GM23338 (cell line): ENCODE data around the gene IGF2R. TPM values are rescaled to one million over a fixed set of nuclear protein-coding genes. Genes with fewer than 3 reads are reported as not detected.

Source experiments
- ATAC-seq: fragments of 200-7000 bp; cut with Tn5 transposase; 3 replicates; pipeline ENCODE4 v1.9.1; 2020
- DNase-seq: peaks from one replicate; pipeline ENCODE4 v3.0.0-alpha.2; 2015; ENCODE audit warnings: low spot score
- H2AFZ ChIP-seq: fragments of 200-600 bp; sonication (generic); 2 replicates; pipeline ENCODE4 v1.8.0; 2016; ENCODE audit warnings: antibody characterized with exemption, mild to moderate bottlenecking, moderate library complexity
- H3F3A ChIP-seq: fragments of 200-600 bp; sonication (generic); replicated peaks from 2 replicates; pipeline ENCODE4 v1.8.0; 2017; ENCODE audit warnings: antibody characterized with exemption, mixed run types, low read depth
- H3K27ac ChIP-seq: fragments of 200-600 bp; sonication (generic); 2 replicates; pipeline ENCODE4 v1.6.1; 2016; ENCODE audit warnings: low read depth
- H3K27me3 ChIP-seq: fragments of 200-600 bp; sonication (generic); 2 replicates; pipeline ENCODE4 v1.8.0; 2016; ENCODE audit warnings: mild to moderate bottlenecking, mixed run types, moderate library complexity; ENCODE audit not compliant: insufficient read depth
- H3K36me3 ChIP-seq: fragments of 200-600 bp; sonication (generic); 2 replicates; pipeline ENCODE4 v1.8.0; 2016; ENCODE audit warnings: mild to moderate bottlenecking; ENCODE audit not compliant: insufficient read depth
- H3K4me1 ChIP-seq: fragments of 200-600 bp; sonication (generic); 2 replicates; pipeline ENCODE4 v1.8.0; 2016; ENCODE audit warnings: mild to moderate bottlenecking, moderate library complexity; ENCODE audit not compliant: insufficient read depth
- H3K4me2 ChIP-seq: fragments of 200-600 bp; sonication (generic); 2 replicates; pipeline ENCODE4 v1.7.1; 2017; ENCODE audit warnings: mixed run types
- H3K4me3 ChIP-seq: fragments of 200-600 bp; sonication (generic); 2 replicates; pipeline ENCODE4 v1.6.1; 2016; ENCODE audit warnings: mixed run types
- H3K79me2 ChIP-seq: fragments of 200-600 bp; sonication (generic); replicated peaks from 2 replicates; pipeline ENCODE4 v1.8.0; 2017; ENCODE audit warnings: mild to moderate bottlenecking; ENCODE audit not compliant: insufficient read depth
- H3K9me2 ChIP-seq: fragments of 200-600 bp; sonication (generic); 2 replicates; pipeline ENCODE4 v1.8.0; 2017; ENCODE audit not compliant: insufficient read depth
- H4K20me1 ChIP-seq: fragments of 200-600 bp; sonication (generic); replicated peaks from 2 replicates; pipeline ENCODE4 v1.8.0; 2017; ENCODE audit warnings: mild to moderate bottlenecking; ENCODE audit not compliant: insufficient read depth
- H3K27ac Mint-ChIP-seq: 2 replicates; pipeline ENCODE4 v1.8.0; 2020; ENCODE audit warnings: inconsistent platforms, mild to moderate bottlenecking, moderate library complexity, mixed read lengths
- H3K27me3 Mint-ChIP-seq: 3 replicates; pipeline ENCODE4 v1.8.0; 2022; ENCODE audit warnings: low read depth, mild to moderate bottlenecking, moderate library complexity, mixed read lengths, inconsistent platforms; ENCODE audit not compliant: insufficient read depth, poor library complexity
- H3K36me3 Mint-ChIP-seq: 3 replicates; pipeline ENCODE4 v1.8.0; 2021; ENCODE audit warnings: low read depth, mild to moderate bottlenecking, inconsistent platforms, moderate library complexity, mixed read lengths
- H3K4me1 Mint-ChIP-seq: 3 replicates; pipeline ENCODE4 v1.8.0; 2020; ENCODE audit warnings: mild to moderate bottlenecking, inconsistent platforms, mixed read lengths
- H3K4me3 Mint-ChIP-seq: 3 replicates; pipeline ENCODE4 v1.8.0; 2021; ENCODE audit warnings: moderate library complexity, mild to moderate bottlenecking, inconsistent platforms, mixed read lengths
- H3K9me3 Mint-ChIP-seq: 3 replicates; pipeline ENCODE4 v1.8.0; 2020; ENCODE audit warnings: moderate library complexity, mild to moderate bottlenecking, inconsistent platforms, mixed read lengths
- CREB1 ChIP-seq: fragments of 250-450 bp; sonication (Bioruptor Pico); IDR thresholded peaks from 2 replicates; pipeline ENCODE4 v1.5.0; 2020; ENCODE audit warnings: low read depth, mild to moderate bottlenecking, moderate library complexity
- EZH2 ChIP-seq: fragments of 200-600 bp; sonication (generic); IDR thresholded peaks from one replicate; pipeline ENCODE4 v1.8.0; 2017; ENCODE audit warnings: antibody characterized with exemption, mild to moderate bottlenecking, low read depth; ENCODE audit not compliant: unreplicated experiment
- EZH2phosphoT487 ChIP-seq: fragments of 200-600 bp; sonication (generic); IDR thresholded peaks from one replicate; pipeline ENCODE4 v1.8.1; 2018; ENCODE audit warnings: antibody characterized with exemption; ENCODE audit not compliant: unreplicated experiment
- JUNB ChIP-seq: IDR thresholded peaks from one replicate; pipeline ENCODE4 v1.6.1; 2016; ENCODE audit warnings: antibody characterized with exemption; ENCODE audit not compliant: unreplicated experiment
- NANOG ChIP-seq: IDR thresholded peaks from 2 replicates; pipeline ENCODE4 v1.6.1; 2016; ENCODE audit warnings: antibody characterized with exemption, borderline replicate concordance
- POLR2AphosphoS5 ChIP-seq: IDR thresholded peaks from 2 replicates; pipeline ENCODE4 v1.6.1; 2016; ENCODE audit warnings: antibody characterized with exemption, low read depth
- STAT1 ChIP-seq: IDR thresholded peaks from one replicate; pipeline ENCODE4 v1.6.1; 2016; ENCODE audit warnings: antibody characterized with exemption; ENCODE audit not compliant: unreplicated experiment
- ZNF114 ChIP-seq: fragments of 250-450 bp; sonication (Bioruptor Pico); IDR thresholded peaks from 2 replicates; pipeline ENCODE4 v1.5.0; 2020; ENCODE audit warnings: mild to moderate bottlenecking, moderate library complexity
- ZNF331 ChIP-seq: fragments of 250-450 bp; sonication (Bioruptor Pico); IDR thresholded peaks from 2 replicates; pipeline ENCODE4 v1.5.0; 2020; ENCODE audit warnings: low read depth, mild to moderate bottlenecking, moderate library complexity
- polyA plus RNA-seq: library from polyadenylated mRNA; unstranded; fragments of >200 nt; fragmentation: Nextera tagmentation; extraction: Ambion mirVana; gene quantifications from 2 replicates; pipeline ENCODE4 v1.2.1, GENCODE V29; 2016
- total RNA-seq: library from RNA; depleted of rRNA; stranded (reverse); fragments of >200 nt; shearing (Covaris generic); gene quantifications from 2 replicates; pipeline ENCODE4 v1.2.3, GENCODE V29; 2014
- TF ChIP-seq, protein P1 (sequence below): IDR thresholded peaks from 2 replicates; pipeline ENCODE4 v1.6.1; 2016; ENCODE audit warnings: antibody characterized with exemption
- TF ChIP-seq, protein P2 (sequence below): fragments of 250-450 bp; sonication (Bioruptor Pico); IDR thresholded peaks from 2 replicates; pipeline ENCODE4 v1.5.0; 2020; ENCODE audit warnings: mild to moderate bottlenecking, moderate library complexity
- TF ChIP-seq, protein P3 (sequence below), 2 experiments: fragments of 200-600 bp in 1 of 2; sonication (generic) in 1 of 2; conservative IDR thresholded peaks; 2 replicates each; pipeline versions ENCODE4 v1.5.1 to v1.6.1; 2016 to 2017; ENCODE audit warnings: antibody characterized with exemption in 2 of 2, low read depth in 2 of 2, mild to moderate bottlenecking in 2 of 2, moderate library complexity in 1 of 2
- TF ChIP-seq, protein P4 (sequence below): IDR thresholded peaks from one replicate; pipeline ENCODE4 v1.6.1; 2018; ENCODE audit warnings: antibody characterized with exemption; ENCODE audit not compliant: unreplicated experiment

IGF2R gene
- total and polyA plus RNA-seq, 2 experiments from 2014 or later = 12.5 to 76.4 TPM

DNA sequence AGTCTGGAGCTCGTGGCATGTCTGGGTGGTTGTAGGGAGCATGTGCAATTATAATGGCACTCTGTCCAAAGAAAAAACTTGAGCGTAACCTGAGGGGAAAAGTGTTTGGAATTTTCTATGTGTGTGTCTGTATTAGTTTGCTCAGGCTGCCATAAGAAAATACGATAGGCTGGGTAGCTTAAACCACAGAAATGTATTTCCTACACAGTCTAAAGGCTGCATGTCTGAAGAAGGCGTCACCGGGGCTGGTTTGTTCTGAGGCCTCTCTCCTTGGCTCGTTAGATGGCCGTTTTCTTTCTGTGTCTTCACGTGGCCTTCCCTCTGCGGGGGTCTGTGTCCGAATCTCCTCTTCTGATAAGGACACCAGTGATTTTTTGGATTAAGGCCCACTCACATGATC is 59.0 kb downstream of the IGF2R start:
- Mint-ChIP-seq H3K36me3 (peaks cover 61% of the 10 kb centered on the region), H3K4me1 (no peaks in the 10 kb centered on the region), H3K27ac (no peak overlapping the region), H3K4me3 (no peak overlapping the region), H3K27me3 (peaks cover 1% of the 10 kb centered on the region), H3K9me3 (no peaks in the 10 kb centered on the region; the same call in 2 of the 3 replicates)
- ATAC-seq = no peak
- H3K27me3 ChIP-seq = no peaks in the 10 kb centered on the region
- H3K4me3 ChIP-seq = no peak overlapping the region
- peaks cover 10% of the 10 kb centered on the region for H3K36me3 ChIP-seq
- no peaks in the 10 kb centered on the region for H3K9me2 ChIP-seq
- DNase-seq = no peak
- H3K4me2 ChIP-seq = no peak overlapping the region
- no peaks in the 10 kb centered on the region for H3F3A ChIP-seq
- H3K4me1 ChIP-seq = no peaks in the 10 kb centered on the region
- no peak overlapping the region for H2AFZ ChIP-seq
- peaks cover 21% of the 10 kb centered on the region for H4K20me1 ChIP-seq
- H3K27ac ChIP-seq = no peak overlapping the region
- TF ChIP-seq, protein P1, sequence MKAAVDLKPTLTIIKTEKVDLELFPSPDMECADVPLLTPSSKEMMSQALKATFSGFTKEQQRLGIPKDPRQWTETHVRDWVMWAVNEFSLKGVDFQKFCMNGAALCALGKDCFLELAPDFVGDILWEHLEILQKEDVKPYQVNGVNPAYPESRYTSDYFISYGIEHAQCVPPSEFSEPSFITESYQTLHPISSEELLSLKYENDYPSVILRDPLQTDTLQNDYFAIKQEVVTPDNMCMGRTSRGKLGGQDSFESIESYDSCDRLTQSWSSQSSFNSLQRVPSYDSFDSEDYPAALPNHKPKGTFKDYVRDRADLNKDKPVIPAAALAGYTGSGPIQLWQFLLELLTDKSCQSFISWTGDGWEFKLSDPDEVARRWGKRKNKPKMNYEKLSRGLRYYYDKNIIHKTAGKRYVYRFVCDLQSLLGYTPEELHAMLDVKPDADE = no peak
- TF ChIP-seq ZNF331 (CRISPR knock-in tag) (no peak), EZH2 (no peak), STAT1 (no peak), ZNF114 (CRISPR knock-in tag) (no peak), JUNB (no peak), POLR2AphosphoS5 (no peak), EZH2phosphoT487 (no peak), NANOG (no peak), CREB1 (CRISPR knock-in tag) (no peak)
- TF ChIP-seq, protein P2, sequence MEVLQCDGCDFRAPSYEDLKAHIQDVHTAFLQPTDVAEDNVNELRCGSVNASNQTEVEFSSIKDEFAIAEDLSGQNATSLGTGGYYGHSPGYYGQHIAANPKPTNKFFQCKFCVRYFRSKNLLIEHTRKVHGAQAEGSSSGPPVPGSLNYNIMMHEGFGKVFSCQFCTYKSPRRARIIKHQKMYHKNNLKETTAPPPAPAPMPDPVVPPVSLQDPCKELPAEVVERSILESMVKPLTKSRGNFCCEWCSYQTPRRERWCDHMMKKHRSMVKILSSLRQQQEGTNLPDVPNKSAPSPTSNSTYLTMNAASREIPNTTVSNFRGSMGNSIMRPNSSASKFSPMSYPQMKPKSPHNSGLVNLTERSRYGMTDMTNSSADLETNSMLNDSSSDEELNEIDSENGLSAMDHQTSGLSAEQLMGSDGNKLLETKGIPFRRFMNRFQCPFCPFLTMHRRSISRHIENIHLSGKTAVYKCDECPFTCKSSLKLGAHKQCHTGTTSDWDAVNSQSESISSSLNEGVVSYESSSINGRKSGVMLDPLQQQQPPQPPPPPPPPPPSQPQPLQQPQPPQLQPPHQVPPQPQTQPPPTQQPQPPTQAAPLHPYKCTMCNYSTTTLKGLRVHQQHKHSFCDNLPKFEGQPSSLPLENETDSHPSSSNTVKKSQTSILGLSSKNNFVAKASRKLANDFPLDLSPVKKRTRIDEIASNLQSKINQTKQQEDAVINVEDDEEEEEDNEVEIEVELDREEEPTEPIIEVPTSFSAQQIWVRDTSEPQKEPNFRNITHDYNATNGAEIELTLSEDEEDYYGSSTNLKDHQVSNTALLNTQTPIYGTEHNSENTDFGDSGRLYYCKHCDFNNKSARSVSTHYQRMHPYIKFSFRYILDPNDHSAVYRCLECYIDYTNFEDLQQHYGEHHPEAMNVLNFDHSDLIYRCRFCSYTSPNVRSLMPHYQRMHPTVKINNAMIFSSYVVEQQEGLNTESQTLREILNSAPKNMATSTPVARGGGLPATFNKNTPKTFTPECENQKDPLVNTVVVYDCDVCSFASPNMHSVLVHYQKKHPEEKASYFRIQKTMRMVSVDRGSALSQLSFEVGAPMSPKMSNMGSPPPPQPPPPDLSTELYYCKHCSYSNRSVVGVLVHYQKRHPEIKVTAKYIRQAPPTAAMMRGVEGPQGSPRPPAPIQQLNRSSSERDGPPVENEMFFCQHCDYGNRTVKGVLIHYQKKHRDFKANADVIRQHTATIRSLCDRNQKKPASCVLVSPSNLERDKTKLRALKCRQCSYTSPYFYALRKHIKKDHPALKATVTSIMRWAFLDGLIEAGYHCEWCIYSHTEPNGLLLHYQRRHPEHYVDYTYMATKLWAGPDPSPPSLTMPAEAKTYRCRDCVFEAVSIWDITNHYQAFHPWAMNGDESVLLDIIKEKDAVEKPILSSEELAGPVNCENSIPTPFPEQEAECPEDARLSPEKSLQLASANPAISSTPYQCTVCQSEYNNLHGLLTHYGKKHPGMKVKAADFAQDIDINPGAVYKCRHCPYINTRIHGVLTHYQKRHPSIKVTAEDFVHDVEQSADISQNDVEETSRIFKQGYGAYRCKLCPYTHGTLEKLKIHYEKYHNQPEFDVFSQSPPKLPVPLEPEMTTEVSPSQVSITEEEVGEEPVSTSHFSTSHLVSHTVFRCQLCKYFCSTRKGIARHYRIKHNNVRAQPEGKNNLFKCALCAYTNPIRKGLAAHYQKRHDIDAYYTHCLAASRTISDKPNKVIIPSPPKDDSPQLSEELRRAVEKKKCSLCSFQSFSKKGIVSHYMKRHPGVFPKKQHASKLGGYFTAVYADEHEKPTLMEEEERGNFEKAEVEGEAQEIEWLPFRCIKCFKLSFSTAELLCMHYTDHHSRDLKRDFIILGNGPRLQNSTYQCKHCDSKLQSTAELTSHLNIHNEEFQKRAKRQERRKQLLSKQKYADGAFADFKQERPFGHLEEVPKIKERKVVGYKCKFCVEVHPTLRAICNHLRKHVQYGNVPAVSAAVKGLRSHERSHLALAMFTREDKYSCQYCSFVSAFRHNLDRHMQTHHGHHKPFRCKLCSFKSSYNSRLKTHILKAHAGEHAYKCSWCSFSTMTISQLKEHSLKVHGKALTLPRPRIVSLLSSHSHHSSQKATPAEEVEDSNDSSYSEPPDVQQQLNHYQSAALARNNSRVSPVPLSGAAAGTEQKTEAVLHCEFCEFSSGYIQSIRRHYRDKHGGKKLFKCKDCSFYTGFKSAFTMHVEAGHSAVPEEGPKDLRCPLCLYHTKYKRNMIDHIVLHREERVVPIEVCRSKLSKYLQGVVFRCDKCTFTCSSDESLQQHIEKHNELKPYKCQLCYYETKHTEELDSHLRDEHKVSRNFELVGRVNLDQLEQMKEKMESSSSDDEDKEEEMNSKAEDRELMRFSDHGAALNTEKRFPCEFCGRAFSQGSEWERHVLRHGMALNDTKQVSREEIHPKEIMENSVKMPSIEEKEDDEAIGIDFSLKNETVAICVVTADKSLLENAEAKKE = no peak
- TF ChIP-seq, protein P3, sequence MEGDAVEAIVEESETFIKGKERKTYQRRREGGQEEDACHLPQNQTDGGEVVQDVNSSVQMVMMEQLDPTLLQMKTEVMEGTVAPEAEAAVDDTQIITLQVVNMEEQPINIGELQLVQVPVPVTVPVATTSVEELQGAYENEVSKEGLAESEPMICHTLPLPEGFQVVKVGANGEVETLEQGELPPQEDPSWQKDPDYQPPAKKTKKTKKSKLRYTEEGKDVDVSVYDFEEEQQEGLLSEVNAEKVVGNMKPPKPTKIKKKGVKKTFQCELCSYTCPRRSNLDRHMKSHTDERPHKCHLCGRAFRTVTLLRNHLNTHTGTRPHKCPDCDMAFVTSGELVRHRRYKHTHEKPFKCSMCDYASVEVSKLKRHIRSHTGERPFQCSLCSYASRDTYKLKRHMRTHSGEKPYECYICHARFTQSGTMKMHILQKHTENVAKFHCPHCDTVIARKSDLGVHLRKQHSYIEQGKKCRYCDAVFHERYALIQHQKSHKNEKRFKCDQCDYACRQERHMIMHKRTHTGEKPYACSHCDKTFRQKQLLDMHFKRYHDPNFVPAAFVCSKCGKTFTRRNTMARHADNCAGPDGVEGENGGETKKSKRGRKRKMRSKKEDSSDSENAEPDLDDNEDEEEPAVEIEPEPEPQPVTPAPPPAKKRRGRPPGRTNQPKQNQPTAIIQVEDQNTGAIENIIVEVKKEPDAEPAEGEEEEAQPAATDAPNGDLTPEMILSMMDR (conservative IDR thresholded peaks at IDR 0.05; ENCODE audit: low read depth in 2 of 2) = no peak
- TF ChIP-seq, protein P4, sequence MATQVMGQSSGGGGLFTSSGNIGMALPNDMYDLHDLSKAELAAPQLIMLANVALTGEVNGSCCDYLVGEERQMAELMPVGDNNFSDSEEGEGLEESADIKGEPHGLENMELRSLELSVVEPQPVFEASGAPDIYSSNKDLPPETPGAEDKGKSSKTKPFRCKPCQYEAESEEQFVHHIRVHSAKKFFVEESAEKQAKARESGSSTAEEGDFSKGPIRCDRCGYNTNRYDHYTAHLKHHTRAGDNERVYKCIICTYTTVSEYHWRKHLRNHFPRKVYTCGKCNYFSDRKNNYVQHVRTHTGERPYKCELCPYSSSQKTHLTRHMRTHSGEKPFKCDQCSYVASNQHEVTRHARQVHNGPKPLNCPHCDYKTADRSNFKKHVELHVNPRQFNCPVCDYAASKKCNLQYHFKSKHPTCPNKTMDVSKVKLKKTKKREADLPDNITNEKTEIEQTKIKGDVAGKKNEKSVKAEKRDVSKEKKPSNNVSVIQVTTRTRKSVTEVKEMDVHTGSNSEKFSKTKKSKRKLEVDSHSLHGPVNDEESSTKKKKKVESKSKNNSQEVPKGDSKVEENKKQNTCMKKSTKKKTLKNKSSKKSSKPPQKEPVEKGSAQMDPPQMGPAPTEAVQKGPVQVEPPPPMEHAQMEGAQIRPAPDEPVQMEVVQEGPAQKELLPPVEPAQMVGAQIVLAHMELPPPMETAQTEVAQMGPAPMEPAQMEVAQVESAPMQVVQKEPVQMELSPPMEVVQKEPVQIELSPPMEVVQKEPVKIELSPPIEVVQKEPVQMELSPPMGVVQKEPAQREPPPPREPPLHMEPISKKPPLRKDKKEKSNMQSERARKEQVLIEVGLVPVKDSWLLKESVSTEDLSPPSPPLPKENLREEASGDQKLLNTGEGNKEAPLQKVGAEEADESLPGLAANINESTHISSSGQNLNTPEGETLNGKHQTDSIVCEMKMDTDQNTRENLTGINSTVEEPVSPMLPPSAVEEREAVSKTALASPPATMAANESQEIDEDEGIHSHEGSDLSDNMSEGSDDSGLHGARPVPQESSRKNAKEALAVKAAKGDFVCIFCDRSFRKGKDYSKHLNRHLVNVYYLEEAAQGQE = no peak
- no peaks in the 10 kb centered on the region for H3K79me2 ChIP-seq
